Measurements from ENCODE around the gene LHFPL5. TPM values are rescaled to one million over a fixed set of nuclear protein-coding genes. Genes with fewer than 3 reads are reported as not detected.

The LHFPL5 gene
- total and polyA plus RNA-seq, 2 of the 13 experiments (the other 11 are each of a cell fraction or from before 2014, with no cell fraction given), result 0.03 TPM; not detected in 1

- TF ChIP-seq BRF2 (CRISPR knock-in tag; IDR thresholded peaks at IDR 0.05) (0 out of 2 replicates have a peak, but pooled peaks have one; percentile 70), FOXK2 (IDR thresholded peaks at IDR 0.05) (no peak), PATZ1 (CRISPR knock-in tag; IDR thresholded peaks at IDR 0.05) (peak; percentile 96), HDAC6 (IDR thresholded peaks at IDR 0.05; ENCODE audit: low read depth, low read length) (no peak), ZNF598 (CRISPR knock-in tag; IDR thresholded peaks at IDR 0.05; ENCODE audit: borderline replicate concordance) (peak; percentile 98; the same call in 1 of the 2 replicates), RFX5 (IDR thresholded peaks at IDR 0.05; ENCODE audit: low read depth, low read length) (no peak), WIZ (CRISPR knock-in tag; IDR thresholded peaks at IDR 0.05) (peak; percentile 100), MIER3 (CRISPR knock-in tag; IDR thresholded peaks at IDR 0.05; ENCODE audit: borderline replicate concordance) (peak; percentile 94; the same call in 1 of the 2 replicates), ZNF431 (CRISPR knock-in tag; IDR thresholded peaks at IDR 0.05; ENCODE audit: borderline replicate concordance, low read depth) (peak; percentile 93), ZNF879 (CRISPR knock-in tag; IDR thresholded peaks at IDR 0.05) (peak; percentile 98), GATAD2A (CRISPR knock-in tag; IDR thresholded peaks at IDR 0.05) (peak; percentile 59; the same call in 1 of the 2 replicates), BCLAF1 (IDR thresholded peaks at IDR 0.05) (no peak), ZNF337 (CRISPR knock-in tag; IDR thresholded peaks at IDR 0.05; ENCODE audit: borderline replicate concordance, low read depth) (peak; percentile 87; the same call in 1 of the 2 replicates), ZNF232 (CRISPR knock-in tag; IDR thresholded peaks at IDR 0.05; ENCODE audit: borderline replicate concordance) (peak; percentile 99), XBP1 (CRISPR knock-in tag; IDR thresholded peaks at IDR 0.05) (peak; percentile 94; the same call in 1 of the 2 replicates), ZNF556 (CRISPR knock-in tag; IDR thresholded peaks at IDR 0.05; ENCODE audit: borderline replicate concordance) (peak; percentile 89; the same call in 1 of the 2 replicates), ZNF30 (CRISPR knock-in tag; IDR thresholded peaks at IDR 0.05) (peak; percentile 98), ZEB1 (IDR thresholded peaks at IDR 0.05; ENCODE audit: insufficient replicate concordance, low read depth) (no peak), ADNP (CRISPR knock-in tag; IDR thresholded peaks at IDR 0.05) (no peak), ZNF253 (CRISPR knock-in tag; IDR thresholded peaks at IDR 0.05; ENCODE audit: borderline replicate concordance) (peak; percentile 63; the same call in 1 of the 2 replicates), NFATC3 (CRISPR knock-in tag; IDR thresholded peaks at IDR 0.05) (0 out of 2 replicates have a peak, but pooled peaks have one; percentile 86), ZNF678 (CRISPR knock-in tag; IDR thresholded peaks at IDR 0.05) (peak; percentile 94; the same call in 1 of the 2 replicates), ZNF616 (CRISPR knock-in tag; IDR thresholded peaks at IDR 0.05; ENCODE audit: low read depth) (peak; percentile 88; the same call in 1 of the 2 replicates), MEIS2 (CRISPR knock-in tag; IDR thresholded peaks at IDR 0.05) (peak; percentile 98), KMT2B (CRISPR knock-in tag; IDR thresholded peaks at IDR 0.05) (peak; percentile 94), CAMTA2 (CRISPR knock-in tag; IDR thresholded peaks at IDR 0.05; ENCODE audit: borderline replicate concordance) (peak; percentile 86; the same call in 1 of the 2 replicates)
Measured at GRCh38 chr6:35804996-35805736, at the start of gene LHFPL5 (continued).
